Measurements from ENCODE around the gene FOXI1.

Gene FOXI1

GRCh38 chr5:170112876-170113521, 7.3 kb downstream of the FOXI1 start:
- no peaks in the 10 kb centered on the region for H3K9me3 ChIP-seq (replicated peaks; ENCODE audit: low read length)
- no peaks in the 10 kb centered on the region for H3K36me3 ChIP-seq (ENCODE audit: insufficient read depth, low read length)
- H3K9ac ChIP-seq (ENCODE audit: low read depth, low read length), result no peak overlapping the region
- no peaks in the 10 kb centered on the region for H3K4me1 ChIP-seq (ENCODE audit: control insufficient read depth, insufficient read depth, low read length)
- no peak overlapping the region for H3K4me2 ChIP-seq (ENCODE audit: low read length)
- H3K27me3 ChIP-seq (ENCODE audit: control insufficient read depth, insufficient read depth, low read length), result peaks cover 4% of the 10 kb centered on the region
- H3K4me3 ChIP-seq (ENCODE audit: low read length), result no peak overlapping the region

DNA sequence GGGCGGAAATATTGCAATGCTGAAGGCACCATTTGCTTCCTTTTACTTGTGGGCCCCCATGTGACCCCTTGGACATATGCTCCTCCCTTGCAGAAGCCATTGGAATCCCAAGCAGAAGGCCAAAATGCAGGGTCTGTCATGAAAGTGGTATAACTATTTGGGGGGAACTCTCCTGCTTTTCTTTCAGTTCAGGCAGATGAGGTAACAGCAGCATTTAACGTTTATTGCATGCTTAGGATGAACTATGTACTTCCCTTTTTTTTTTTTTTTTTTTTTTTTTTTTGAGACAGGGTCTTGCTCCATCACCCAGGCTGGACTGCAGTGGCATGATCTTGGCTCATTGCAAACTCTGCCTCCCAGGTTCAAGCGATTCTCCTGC, 7.8 kb downstream of the FOXI1 start:
- H3K9me3 ChIP-seq (replicated peaks; ENCODE audit: low read length), result no peaks in the 10 kb centered on the region
- H3K4me1 ChIP-seq (ENCODE audit: control insufficient read depth, insufficient read depth, low read length), result no peaks in the 10 kb centered on the region

DNA sequence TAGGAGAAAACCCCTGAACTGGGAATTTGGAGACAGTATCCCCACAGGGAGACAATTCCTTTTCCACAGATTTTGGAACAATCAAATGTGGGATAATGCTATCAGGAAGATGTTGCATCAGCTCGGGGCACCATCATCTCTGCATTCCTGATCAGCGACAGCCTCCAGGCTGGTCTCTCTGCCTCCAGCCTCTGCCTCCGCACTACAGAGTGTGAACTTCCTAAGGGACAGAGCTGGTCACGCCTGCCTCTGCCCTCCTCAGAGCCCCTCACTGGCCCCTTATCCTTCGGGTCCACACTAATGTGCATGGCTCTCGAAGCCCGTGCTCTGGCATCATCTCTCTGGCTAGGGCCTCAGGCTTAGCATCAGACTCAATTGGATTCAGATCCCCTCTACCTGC, 8.6 kb downstream of the FOXI1 start:
- H3K36me3 ChIP-seq (ENCODE audit: insufficient read depth, low read length), result no peaks in the 10 kb centered on the region
- H3K4me1 ChIP-seq (ENCODE audit: control insufficient read depth, insufficient read depth, low read length), result no peaks in the 10 kb centered on the region
- H3K27me3 ChIP-seq (ENCODE audit: control insufficient read depth, insufficient read depth, low read length), result peaks cover 4% of the 10 kb centered on the region
- no peaks in the 10 kb centered on the region for H3K9me3 ChIP-seq (replicated peaks; ENCODE audit: low read length)
- no peak overlapping the region for H3K4me3 ChIP-seq (ENCODE audit: low read length)
- no peak overlapping the region for H3K4me2 ChIP-seq (ENCODE audit: low read length)
- H3K9ac ChIP-seq (ENCODE audit: low read depth, low read length), result no peak overlapping the region

More for the DNA sequence above, 7.8 kb downstream of the FOXI1 start:
- Histone ChIP-seq H3K4me3 (ENCODE audit: low read length) (no peak overlapping the region), H3K9ac (ENCODE audit: low read depth, low read length) (no peak overlapping the region), H3K27me3 (ENCODE audit: control insufficient read depth, insufficient read depth, low read length) (peaks cover 4% of the 10 kb centered on the region), H3K4me2 (ENCODE audit: low read length) (no peak overlapping the region), H3K36me3 (ENCODE audit: insufficient read depth, low read length) (no peaks in the 10 kb centered on the region)

DNA sequence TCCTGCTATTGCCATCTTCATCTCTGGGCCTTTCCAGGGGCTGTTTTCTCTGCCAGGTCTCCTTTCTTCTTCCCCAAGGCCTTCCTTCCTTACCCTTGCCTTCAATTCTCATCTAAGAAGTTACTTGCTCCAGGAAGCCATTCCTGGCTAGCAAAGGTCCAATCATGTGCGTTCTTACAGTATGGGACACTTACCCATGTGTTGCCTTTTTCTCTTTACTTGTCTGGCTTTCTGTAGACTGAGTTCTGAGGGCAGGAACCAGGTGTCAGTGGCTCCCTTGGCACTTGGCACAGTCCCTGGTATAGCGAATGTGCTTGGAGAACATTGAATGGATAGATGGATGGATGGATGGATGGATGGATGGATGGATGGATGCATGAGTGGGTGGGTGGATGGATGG, 10.2 kb downstream of the FOXI1 start:
- Histone ChIP-seq H3K9me3 (replicated peaks; ENCODE audit: low read length) (no peaks in the 10 kb centered on the region), H3K4me2 (ENCODE audit: low read length) (no peak overlapping the region), H3K4me1 (ENCODE audit: control insufficient read depth, insufficient read depth, low read length) (peaks cover 2% of the 10 kb centered on the region), H3K36me3 (ENCODE audit: insufficient read depth, low read length) (no peaks in the 10 kb centered on the region), H3K27me3 (ENCODE audit: control insufficient read depth, insufficient read depth, low read length) (peaks cover 4% of the 10 kb centered on the region), H3K9ac (ENCODE audit: low read depth, low read length) (no peak overlapping the region), H3K4me3 (ENCODE audit: low read length) (no peak overlapping the region)

GRCh38 chr5:170117736-170118135, 12.0 kb downstream of the FOXI1 start:
- peaks cover 12% of the 10 kb centered on the region for H3K4me1 ChIP-seq (ENCODE audit: control insufficient read depth, insufficient read depth, low read length)
- H3K27me3 ChIP-seq (ENCODE audit: control insufficient read depth, insufficient read depth, low read length), result no peaks in the 10 kb centered on the region
- no peaks in the 10 kb centered on the region for H3K36me3 ChIP-seq (ENCODE audit: insufficient read depth, low read length)
- no peak overlapping the region for H3K4me2 ChIP-seq (ENCODE audit: low read length)
- no peak overlapping the region for H3K9ac ChIP-seq (ENCODE audit: low read depth, low read length)
- H3K4me3 ChIP-seq (ENCODE audit: low read length), result no peak overlapping the region
- no peaks in the 10 kb centered on the region for H3K9me3 ChIP-seq (replicated peaks; ENCODE audit: low read length)

GRCh38 chr5:170120576-170120975, 14.9 kb downstream of the FOXI1 start:
- H3K36me3 ChIP-seq (ENCODE audit: insufficient read depth, low read length), result no peaks in the 10 kb centered on the region
- no peak overlapping the region for H3K4me2 ChIP-seq (ENCODE audit: low read length)
- H3K27me3 ChIP-seq (ENCODE audit: control insufficient read depth, insufficient read depth, low read length), result no peaks in the 10 kb centered on the region
- H3K9ac ChIP-seq (ENCODE audit: low read depth, low read length), result no peak overlapping the region
- H3K4me1 ChIP-seq (ENCODE audit: control insufficient read depth, insufficient read depth, low read length), result peaks cover 12% of the 10 kb centered on the region
- no peaks in the 10 kb centered on the region for H3K9me3 ChIP-seq (replicated peaks; ENCODE audit: low read length)
- no peak overlapping the region for H3K4me3 ChIP-seq (ENCODE audit: low read length)

DNA sequence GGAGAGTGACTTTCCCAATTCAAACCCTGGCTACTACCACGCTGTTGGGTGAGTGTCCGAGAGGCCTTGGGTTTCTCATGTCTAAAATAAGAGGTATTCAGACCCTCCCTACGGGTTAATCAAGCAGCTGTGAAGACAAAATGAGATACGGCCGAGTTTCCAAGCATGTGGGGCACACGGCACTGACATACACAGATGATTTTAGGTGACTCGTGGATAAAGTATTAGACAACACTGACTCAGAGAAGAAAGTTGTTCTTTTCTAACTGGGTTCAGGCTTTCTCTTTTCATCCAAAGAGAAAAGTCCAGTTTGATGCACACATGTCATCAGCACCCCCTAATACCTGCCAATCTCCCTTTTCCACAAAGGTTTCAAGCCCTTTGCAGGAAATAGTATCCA, 15.6 kb downstream of the FOXI1 start:
- Histone ChIP-seq H3K36me3 (ENCODE audit: insufficient read depth, low read length) (no peaks in the 10 kb centered on the region), H3K4me3 (ENCODE audit: low read length) (no peak overlapping the region), H3K4me1 (ENCODE audit: control insufficient read depth, insufficient read depth, low read length) (peaks cover 12% of the 10 kb centered on the region), H3K9ac (ENCODE audit: low read depth, low read length) (no peak overlapping the region), H3K4me2 (ENCODE audit: low read length) (no peak overlapping the region), H3K27me3 (ENCODE audit: control insufficient read depth, insufficient read depth, low read length) (no peaks in the 10 kb centered on the region), H3K9me3 (replicated peaks; ENCODE audit: low read length) (no peaks in the 10 kb centered on the region)

DNA sequence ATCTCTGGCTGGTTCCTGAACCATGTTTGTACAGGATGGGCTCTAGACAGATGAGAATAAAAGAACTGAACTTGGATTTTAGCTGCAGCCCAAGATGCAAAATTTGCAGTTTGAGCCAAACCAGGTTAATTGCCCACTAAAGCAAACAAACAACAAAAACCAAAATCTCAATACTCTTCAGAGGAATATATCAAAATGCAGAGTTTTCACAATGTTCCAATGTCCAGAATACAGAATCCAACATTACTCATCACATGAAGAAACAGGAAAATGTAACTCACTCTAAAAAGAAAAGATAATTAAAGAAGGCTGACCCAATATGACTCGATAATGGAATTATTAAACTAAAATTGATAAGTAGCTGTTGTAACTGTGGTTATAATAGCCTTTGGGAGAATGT, 20.4 kb downstream of the FOXI1 start:
- Histone ChIP-seq H3K36me3 (ENCODE audit: insufficient read depth, low read length) (no peaks in the 10 kb centered on the region), H3K4me1 (ENCODE audit: control insufficient read depth, insufficient read depth, low read length) (peaks cover 8% of the 10 kb centered on the region), H3K4me2 (ENCODE audit: low read length) (no peak overlapping the region), H3K27me3 (ENCODE audit: control insufficient read depth, insufficient read depth, low read length) (no peaks in the 10 kb centered on the region), H3K9me3 (replicated peaks; ENCODE audit: low read length) (no peaks in the 10 kb centered on the region), H3K4me3 (ENCODE audit: low read length) (no peak overlapping the region), H3K9ac (ENCODE audit: low read depth, low read length) (no peak overlapping the region)

GRCh38 chr5:170126626-170127025, 20.9 kb downstream of the FOXI1 start:
- Histone ChIP-seq H3K9ac (ENCODE audit: low read depth, low read length) (no peak overlapping the region), H3K4me3 (ENCODE audit: low read length) (no peak overlapping the region), H3K27me3 (ENCODE audit: control insufficient read depth, insufficient read depth, low read length) (no peaks in the 10 kb centered on the region), H3K4me1 (ENCODE audit: control insufficient read depth, insufficient read depth, low read length) (peaks cover 3% of the 10 kb centered on the region), H3K9me3 (replicated peaks; ENCODE audit: low read length) (no peaks in the 10 kb centered on the region), H3K4me2 (ENCODE audit: low read length) (no peak overlapping the region), H3K36me3 (ENCODE audit: insufficient read depth, low read length) (no peaks in the 10 kb centered on the region)

- H3K4me3 ChIP-seq (ENCODE audit: low read length), result no peak overlapping the region
- no peaks in the 10 kb centered on the region for H3K27me3 ChIP-seq (ENCODE audit: control insufficient read depth, insufficient read depth, low read length)
- H3K4me2 ChIP-seq (ENCODE audit: low read length), result no peak overlapping the region
- H3K9ac ChIP-seq (ENCODE audit: low read depth, low read length), result no peak overlapping the region
- H3K36me3 ChIP-seq (ENCODE audit: insufficient read depth, low read length), result no peaks in the 10 kb centered on the region
- H3K9me3 ChIP-seq (replicated peaks; ENCODE audit: low read length), result no peaks in the 10 kb centered on the region
- no peaks in the 10 kb centered on the region for H3K4me1 ChIP-seq (ENCODE audit: control insufficient read depth, insufficient read depth, low read length)
These were observed 25.5 kb downstream of the FOXI1 start for GRCh38 chr5:170131235-170131634.

DNA sequence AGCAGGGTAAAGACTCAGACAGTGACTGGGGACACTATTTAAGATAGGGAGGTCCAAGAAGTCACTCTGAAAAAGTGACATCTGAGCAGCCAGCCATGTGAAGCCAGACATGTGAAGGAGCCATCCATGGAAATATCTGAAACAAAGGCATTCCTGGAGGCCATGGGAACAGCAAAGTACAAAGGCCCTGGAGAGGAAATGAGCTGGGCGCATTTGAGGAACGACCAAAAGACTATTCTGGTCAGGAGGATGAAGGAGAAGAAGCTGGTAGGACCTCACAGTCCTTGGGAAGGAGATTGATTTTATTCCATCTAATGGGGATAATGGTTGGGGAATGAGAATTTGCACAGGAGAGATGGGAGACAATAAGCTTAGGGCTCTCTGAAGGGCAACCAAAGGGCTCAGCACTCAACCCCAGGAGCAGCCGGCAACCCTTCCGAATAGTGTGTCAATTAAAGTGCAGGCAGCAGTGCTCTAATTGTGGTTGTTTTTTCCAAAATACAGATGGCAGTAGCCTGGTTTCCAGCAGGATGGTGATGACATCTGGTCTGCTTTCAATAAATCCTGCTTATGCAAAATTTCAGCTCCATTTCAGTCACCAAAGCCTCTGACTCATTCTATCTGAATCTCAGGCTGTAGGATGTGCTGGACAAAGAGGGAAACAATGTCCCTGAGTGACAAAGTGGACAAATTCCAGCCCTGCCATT, 26.7 kb downstream of the FOXI1 start:
- H3K4me1 ChIP-seq (ENCODE audit: control insufficient read depth, insufficient read depth, low read length), result no peaks in the 10 kb centered on the region
- H3K27me3 ChIP-seq (ENCODE audit: control insufficient read depth, insufficient read depth, low read length), result no peaks in the 10 kb centered on the region
- H3K4me2 ChIP-seq (ENCODE audit: low read length), result no peak overlapping the region
- H3K9ac ChIP-seq (ENCODE audit: low read depth, low read length), result no peak overlapping the region
- no peak overlapping the region for H3K4me3 ChIP-seq (ENCODE audit: low read length)
- H3K9me3 ChIP-seq (replicated peaks; ENCODE audit: low read length), result no peaks in the 10 kb centered on the region
- no peaks in the 10 kb centered on the region for H3K36me3 ChIP-seq (ENCODE audit: insufficient read depth, low read length)

- Histone ChIP-seq H3K9ac (ENCODE audit: low read depth, low read length) (no peak overlapping the region), H3K9me3 (replicated peaks; ENCODE audit: low read length) (no peaks in the 10 kb centered on the region), H3K4me2 (ENCODE audit: low read length) (no peak overlapping the region), H3K36me3 (ENCODE audit: insufficient read depth, low read length) (no peaks in the 10 kb centered on the region), H3K4me3 (ENCODE audit: low read length) (no peak overlapping the region), H3K27me3 (ENCODE audit: control insufficient read depth, insufficient read depth, low read length) (no peaks in the 10 kb centered on the region), H3K4me1 (ENCODE audit: control insufficient read depth, insufficient read depth, low read length) (no peaks in the 10 kb centered on the region)
These were observed 27.3 kb downstream of the FOXI1 start for GRCh38 chr5:170132976-170133448.

All from skeletal muscle satellite cell (primary cell).